GM12874 (cell line): ENCODE measurements around the gene CCDC27.

Source experiments
- CTCF ChIP-seq: IDR thresholded peaks from 2 replicates; pipeline ENCODE4 v1.5.1; 2011; ENCODE audit warnings: low read depth, mild to moderate bottlenecking, control low read depth, low read length, moderate library complexity; ENCODE audit not compliant: insufficient read depth

Gene CCDC27

DNA sequence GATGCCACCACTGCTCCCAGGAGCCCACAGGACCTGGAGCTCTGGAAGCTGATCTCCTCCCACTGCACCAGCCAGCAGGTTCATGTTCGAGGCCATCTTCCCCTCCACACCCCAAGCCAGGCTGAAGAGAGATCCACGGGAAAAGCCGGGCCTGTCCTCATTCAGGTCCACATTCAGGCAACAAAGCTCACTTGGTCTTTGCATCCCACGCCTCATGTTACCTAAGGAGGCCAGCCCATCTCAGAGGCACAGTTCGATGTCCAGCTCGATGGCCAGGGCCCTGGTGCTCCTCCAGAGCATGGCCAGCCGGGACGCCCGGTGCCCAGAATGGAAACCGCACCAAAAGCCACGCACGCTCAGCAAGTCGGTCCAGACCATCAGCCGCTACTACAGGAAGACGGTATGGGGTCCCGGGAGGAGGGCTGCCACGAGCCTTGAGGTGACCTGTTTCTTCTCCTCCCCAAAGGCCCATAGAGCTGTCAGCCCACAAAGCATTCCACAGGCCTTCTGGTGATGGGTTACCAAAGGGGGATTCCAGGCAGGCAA is at the start of gene CCDC27:
Gene CCDC27, plus strand, starts transcription at position 51 of the 546 bp plus-strand sequence. Its CDS starts 32 bp downstream, at position 83.
- TF ChIP-seq CTCF, result no peak

- no peak for TF ChIP-seq CTCF
Observed at GRCh38 chr1:3702528-3702927, 49.7 kb upstream of the CCDC27 start.

DNA sequence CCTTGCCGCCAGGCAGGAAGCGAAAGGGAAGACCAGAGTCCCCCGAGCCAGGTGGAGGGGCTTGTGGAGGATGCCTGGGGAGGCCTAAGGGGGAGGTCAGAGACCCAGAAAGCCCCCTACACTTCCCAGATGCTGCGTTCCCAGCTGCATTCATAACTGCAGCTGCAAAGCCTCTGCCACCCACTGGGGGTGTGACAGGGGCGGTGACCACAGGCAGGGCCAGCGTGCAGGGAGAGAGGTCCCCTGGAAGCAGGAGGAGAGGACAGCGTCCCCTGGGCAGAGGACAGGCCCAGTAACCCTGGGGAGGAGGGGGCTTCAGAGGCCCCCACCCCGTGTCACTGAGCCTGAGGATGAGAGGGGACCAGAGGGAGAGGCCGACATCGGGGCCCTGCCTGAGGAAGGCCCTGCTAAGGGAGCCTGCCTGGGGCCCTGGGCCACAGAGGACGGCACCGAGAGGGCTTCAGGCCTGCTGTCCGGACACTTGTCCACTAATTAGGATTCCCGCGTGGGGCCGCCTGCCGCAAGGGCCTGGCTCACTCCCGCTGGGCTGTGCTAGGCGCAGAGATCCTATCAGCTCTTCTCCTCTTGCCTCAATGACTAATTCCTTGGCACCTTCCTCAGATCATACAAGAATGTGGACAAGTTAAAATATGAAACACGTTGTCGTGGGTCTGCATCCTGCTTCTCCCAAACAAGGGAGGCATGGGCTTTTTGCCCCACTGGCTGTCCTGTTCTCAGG is 49.1 kb upstream of the CCDC27 start:
- no peak for TF ChIP-seq CTCF

DNA sequence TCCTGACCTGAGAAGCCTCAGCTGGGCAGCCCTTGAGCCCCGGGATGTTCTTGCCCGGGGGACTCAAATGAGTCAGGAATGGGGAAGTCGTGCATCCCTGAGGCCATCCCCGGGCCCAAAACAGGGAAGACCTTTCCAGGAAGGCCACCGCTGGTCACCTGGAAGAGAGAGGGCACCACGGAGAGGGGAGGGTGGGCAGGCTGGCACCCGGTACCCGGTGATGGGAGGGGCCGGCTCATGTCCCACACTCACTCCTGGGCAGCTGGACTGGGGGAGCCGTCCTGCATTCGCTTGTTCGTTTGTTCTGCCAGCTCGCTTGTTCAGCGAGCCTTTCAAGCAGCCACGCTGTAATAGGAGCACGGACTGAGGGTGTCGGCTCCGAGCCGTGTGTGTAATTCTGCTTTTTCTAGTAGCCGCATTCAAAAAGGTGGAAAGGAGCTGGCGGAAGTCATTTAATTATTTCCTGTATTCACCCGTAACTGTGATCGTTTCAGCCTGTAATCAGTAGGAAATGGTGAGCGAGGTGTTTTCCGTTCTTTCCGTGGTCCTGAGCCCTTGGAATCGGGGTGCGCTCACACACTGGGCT is 48.4 kb upstream of the CCDC27 start:
- no peak for TF ChIP-seq CTCF

DNA sequence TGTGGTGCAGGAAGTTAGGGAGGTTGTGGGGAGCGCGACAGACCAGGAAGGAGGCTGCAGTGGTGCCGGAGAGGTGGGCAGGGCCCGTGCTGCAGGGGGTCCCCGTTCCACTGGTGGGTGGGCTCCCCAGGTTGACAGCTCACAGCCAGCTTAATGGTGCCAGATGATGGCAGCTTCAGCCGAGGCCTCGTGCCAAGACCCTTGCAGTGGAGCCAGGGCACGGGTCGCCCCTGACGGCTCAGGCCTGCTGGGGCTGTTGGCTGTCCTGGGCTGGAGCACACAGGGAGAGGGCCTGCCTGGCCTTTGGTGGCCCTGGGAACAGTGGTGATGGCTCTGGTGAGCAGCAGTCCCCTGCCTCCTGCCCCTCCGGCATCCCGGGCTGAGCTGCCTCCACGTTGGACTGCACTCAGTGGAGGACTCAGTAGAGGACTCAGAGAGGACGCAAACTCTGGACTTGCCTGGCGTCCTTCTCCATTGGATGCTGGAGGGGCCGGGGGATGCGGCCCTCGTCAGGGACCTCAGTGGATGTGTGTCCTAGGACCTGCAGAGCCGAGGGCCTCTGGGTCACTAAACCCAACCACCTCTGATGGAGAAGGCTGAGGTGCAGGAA is 46.8 kb upstream of the CCDC27 start:
- TF ChIP-seq CTCF, result no peak

DNA sequence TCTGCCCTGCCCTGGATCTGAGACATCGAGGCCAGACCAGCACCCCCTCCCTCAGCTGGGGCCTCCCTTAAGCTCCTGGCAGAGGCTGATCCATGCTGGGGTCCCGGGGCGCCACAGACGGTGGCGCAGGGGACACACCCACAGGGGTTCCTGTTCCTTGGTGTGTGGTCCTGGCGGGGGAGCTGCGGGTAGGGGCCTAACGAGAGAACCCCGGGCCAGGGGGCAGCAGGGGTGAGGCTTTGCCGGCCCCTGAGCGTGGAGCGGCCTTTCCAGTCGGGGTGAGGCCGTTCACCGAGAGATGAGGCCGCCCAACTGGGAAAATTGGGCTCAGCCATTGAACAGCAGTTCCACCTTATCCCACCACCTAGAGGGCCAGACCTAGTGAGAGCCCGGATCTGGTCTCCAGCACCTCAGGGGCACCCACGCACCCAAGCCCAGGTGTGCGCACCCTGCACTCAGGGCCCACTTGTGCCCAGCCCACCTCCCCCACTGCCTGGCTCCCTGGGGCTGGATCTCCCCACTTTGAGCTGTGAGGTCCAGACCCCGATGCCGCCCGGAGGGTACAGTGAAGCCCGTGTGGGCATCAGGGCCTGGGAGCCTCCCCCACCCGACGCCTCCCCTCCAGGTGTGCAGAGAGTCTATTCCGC is 45.5 kb upstream of the CCDC27 start:
- no peak for TF ChIP-seq CTCF
